ENCODE results near the gene ZMYND15.

The ZMYND15 gene

GRCh38 chr17:4743898-4744297 is 4.3 kb downstream of the ZMYND15 start:
- DNase-seq (ENCODE audit: low spot score), result no peak

- no peak for DNase-seq (ENCODE audit: low spot score)
These were observed 5.7 kb downstream of the ZMYND15 start for GRCh38 chr17:4744999-4745969.

- DNase-seq (ENCODE audit: low spot score), result no peak
These were observed 8.2 kb downstream of the ZMYND15 start for GRCh38 chr17:4747847-4748246.

GRCh38 chr17:4748686-4749085 is 9.1 kb downstream of the ZMYND15 start:
- no peak for DNase-seq (ENCODE audit: low spot score)

- DNase-seq (ENCODE audit: low spot score), result no peak
These were observed 11.0 kb downstream of the ZMYND15 start for GRCh38 chr17:4750606-4751005.

DNA sequence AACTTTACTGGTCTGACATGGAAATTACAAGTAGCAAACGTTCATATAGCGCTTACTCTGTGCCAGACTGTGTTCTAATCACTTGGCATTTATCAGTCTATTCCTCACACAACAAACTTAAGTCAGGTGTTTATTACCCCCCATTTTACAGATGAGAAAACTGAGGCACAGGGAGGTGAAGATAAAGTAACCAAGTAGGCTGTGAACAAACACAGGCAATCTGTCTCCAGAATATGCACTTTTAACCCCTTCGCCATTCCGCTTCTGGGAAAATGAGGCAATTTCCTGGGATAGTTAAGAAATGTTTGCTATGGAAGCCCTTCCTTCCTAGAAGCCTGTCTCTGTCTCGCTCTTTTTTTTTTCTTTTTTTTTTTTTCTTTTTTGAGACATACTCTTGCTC is 12.3 kb downstream of the ZMYND15 start:
- DNase-seq (ENCODE audit: low spot score), result no peak

DNA sequence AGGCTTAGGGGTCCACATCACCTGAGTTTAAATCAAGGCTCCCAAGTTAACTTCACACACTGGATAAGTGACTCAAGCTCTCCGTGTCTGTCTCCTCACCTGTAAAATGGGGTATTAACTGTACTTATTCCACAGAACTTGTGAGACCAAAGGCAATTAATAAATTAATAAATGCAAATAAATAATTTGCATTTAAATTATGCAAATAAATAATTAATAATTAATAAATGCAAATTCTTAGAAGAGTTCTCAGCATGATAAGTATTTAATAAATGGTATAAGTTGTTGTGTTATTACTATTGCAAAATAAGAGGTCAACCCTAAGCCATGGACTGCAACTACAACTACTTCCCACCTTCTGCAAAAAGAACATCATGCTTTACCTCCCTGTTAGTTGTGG is 13.8 kb downstream of the ZMYND15 start:
- no peak for DNase-seq (ENCODE audit: low spot score)

- DNase-seq (ENCODE audit: low spot score), result no peak
These were observed 20.2 kb downstream of the ZMYND15 start for GRCh38 chr17:4759776-4760236.

DNA sequence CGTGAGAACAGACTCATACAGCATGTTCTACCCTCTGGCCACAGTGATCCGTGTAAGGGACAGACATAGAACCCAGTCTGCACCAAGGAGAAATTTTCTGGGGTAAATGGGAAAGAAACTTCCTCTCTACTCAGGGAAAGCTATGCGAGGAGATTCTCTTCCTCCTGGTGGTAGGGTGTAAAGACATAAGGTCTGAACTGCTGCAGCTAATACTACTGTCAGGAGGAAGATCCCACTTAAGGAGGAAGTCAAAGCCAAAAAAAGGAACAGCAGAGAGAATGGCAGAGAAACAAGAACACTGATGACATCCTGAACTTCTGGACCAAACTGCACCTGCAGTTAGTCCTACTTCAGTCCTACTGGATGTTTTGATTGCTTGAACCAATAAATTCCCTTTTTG is 25.0 kb downstream of the ZMYND15 start:
- no peak for DNase-seq (ENCODE audit: low spot score)

GRCh38 chr17:4766201-4766600 is 26.6 kb downstream of the ZMYND15 start:
- no peak for DNase-seq (ENCODE audit: low spot score)

DNA sequence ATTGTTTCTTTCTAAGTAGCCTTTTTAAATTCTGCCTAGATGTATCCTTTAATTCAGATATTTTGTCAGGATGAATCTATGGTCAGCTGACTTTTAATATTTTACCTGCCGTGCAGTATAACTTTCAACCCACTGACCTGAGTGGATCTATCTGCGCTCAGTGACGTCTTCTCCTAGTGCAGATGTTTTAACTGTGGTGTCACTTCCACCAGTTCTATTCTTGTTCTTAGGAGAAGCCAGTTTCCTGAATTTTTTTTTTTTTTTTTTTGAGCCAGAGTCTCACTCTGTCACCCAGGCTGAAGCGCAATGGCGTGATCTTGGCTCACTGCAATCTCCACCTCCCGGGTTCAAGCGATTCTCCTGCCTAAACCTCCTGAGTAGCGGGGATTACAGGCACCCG is 27.1 kb downstream of the ZMYND15 start:
- DNase-seq (ENCODE audit: low spot score), result no peak

DNA sequence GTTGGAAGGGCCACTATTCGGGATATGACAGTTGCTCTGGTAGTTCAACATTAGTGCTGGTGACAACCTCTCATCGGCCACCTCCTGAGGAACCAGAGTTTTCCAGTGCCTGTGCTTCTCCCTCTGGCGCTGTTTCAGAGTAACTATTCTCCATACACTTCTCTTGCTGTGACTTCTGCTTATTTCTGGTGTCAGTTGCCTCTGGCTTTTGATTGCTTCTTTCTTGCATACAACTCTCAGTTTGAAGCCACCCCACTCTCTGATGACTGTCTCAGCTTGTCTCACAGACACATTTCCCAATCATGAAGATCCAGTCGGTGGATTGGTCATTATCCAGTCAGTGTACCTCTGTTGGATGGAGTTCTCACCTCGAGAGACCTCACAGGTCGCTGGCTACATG is 28.7 kb downstream of the ZMYND15 start:
- DNase-seq (ENCODE audit: low spot score), result no peak

DNA sequence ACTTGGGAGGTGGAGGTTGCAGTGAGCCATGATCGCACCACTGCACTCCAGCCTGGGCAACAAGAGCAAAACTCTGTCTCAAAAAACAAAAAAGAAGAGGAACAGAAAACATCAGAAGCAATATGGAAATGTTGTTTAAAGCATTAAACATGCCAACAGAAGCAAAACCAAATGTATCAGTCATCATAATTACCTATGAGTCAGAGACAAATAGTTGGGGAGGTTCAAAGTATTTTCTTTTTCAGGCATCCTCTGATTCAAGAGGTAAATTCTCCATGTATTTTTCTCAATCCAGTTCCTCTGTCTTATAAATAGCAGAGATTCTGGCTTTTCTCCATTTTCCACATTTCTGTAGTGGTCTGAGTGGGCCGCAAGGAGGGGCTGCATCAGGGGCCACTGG is 30.0 kb downstream of the ZMYND15 start:
- DNase-seq (ENCODE audit: low spot score), result no peak

DNA sequence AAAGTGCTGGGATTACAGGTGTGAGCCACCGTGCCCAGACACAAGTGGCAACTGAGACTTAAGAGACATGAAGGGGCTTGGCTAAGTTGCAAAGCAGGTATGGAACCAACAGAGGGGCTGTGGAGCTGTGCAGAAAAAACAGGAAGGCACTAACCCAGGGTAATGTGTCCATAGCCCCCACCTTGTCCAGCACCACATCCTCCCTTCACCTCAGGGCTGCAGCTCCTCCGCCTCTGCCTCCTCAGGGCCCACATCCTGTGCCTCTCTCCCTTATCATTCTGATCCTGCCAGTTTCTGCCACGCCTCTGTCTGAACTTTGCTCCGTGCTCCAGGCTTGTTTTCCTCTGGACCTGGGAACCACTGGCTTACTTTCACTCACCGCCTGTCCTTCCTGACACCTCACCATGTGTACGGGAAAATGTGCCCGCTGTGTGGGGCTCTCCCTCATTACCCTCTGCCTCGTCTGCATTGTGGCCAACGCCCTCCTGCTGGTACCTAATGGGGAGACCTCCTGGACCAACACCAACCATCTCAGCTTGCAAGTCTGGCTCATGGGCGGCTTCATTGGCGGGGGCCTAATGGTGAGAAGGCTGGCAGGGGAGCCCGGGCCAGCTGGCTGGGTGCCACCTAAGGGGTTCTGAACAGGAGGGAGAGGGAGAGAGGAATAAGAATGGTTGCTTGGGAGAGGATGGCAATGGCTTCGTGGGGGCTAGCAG is 32.0 kb downstream of the ZMYND15 start, which contains the start of gene TM4SF5:
Gene TM4SF5 (plus strand): TSS at position 368 of the 716 bp plus-strand sequence. CDS start 37 bp downstream, at position 405.
- DNase-seq (ENCODE audit: low spot score), result no peak

GRCh38 chr17:4772235-4772613 is 32.6 kb downstream of the ZMYND15 start:
- no peak for DNase-seq (ENCODE audit: low spot score)

- DNase-seq (ENCODE audit: low spot score), result no peak
These were observed 38.5 kb downstream of the ZMYND15 start for GRCh38 chr17:4777969-4778760.

DNA sequence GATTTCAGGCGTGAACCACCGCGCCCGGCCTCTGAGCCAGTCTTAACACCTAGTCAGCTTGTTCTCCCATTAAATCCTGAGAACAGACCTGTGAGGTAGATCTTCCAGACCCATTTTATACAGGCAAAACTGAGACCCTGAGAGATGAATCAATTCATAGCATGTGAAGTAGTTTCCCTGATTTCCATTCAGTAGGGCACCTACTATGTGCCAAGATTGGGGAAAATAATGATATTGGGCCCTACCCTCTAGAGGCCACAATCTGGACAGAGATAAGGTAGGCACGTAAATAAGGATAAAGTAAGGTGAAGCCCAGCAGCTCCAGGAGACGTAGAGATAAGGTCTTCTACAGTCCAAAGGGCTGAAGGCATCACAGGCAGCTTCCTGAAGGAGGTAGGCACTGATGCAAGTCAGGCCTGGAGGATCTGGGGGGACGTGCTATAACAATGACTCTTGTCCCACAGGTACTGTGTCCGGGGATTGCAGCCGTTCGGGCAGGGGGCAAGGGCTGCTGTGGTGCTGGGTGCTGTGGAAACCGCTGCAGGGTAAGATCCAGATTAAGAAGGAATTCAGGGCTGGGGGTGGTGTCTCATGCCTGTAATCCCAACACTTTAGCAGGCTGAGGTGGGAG is 40.8 kb downstream of the ZMYND15 start:
- DNase-seq (ENCODE audit: low spot score), result no peak

GRCh38 chr17:4782652-4783051 is 43.0 kb downstream of the ZMYND15 start:
- no peak for DNase-seq (ENCODE audit: low spot score)

GRCh38 chr17:4785311-4786105 is 45.9 kb downstream of the ZMYND15 start:
- no peak for DNase-seq (ENCODE audit: low spot score)

DNA sequence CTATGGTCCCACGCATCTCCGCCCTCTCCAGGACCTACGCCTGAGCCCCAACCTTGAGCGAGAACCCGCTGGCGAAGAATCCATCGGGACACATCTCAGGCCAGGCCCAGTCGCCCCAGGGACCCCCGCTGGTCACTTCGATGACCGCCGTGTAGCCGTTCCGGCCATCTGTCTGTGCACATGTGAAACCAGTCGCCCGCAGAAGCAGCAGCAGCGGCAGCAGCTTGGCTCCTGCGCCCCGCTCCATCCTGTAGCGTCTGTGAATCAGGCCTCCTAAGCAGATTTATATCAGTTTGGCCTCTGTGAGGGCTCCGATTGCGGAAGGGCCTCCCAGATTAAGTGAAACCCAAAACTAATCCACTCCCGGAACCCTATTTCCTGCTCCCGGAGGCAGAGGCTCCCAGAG is 46.5 kb downstream of the ZMYND15 start, which contains the start of gene VMO1:
Gene VMO1 (minus strand): TSS at position 259 of the 406 bp plus-strand sequence. CDS start 12 bp downstream, at position 247.
- DNase-seq (ENCODE audit: low spot score), result no peak

GRCh38 chr17:4786516-4786915 is 46.9 kb downstream of the ZMYND15 start:
- DNase-seq (ENCODE audit: low spot score), result no peak

Data from germinal center (tissue), 1 donor.